CD1c-positive myeloid dendritic cell (primary cell): ENCODE measurements around the gene RNF7.
"Not testable (repeated sequence)": the region's sequence is repeated elsewhere in the genome, so short reads cannot be mapped to it uniquely, and the experiment has no call there.

Source experiments
- DNase-seq: peaks from one replicate; pipeline ENCODE4 v3.0.0-alpha.2; 2016; ENCODE audit errors: extremely low spot score

The RNF7 gene

DNA sequence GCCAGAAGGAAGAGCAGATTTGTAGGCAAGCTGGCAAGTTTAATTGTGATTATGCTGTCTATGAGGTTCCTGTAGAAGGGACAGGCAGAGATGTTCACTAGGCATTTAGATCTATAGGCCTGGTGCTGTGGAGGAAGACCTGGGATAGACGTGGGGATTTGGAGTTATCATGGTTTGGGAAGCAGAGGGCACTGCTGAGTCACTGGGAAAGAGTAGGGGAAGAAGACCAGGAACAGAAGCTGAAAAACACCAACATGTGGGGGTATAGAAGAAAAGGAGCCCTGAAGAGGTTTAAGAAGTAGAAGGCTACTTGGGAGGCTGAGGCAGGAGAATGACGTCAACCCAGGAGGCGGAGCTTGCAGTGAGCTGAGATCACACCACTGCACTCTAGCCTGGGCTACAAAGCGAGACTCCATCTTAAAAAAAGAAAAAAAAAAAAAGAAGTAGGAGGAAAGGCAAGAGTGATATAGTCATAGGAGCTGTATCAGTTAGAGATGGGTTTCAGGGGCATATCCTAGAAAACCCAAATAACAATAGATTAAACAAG lies 44.4 kb downstream of the RNF7 start:
- DNase-seq = no peak

DNA sequence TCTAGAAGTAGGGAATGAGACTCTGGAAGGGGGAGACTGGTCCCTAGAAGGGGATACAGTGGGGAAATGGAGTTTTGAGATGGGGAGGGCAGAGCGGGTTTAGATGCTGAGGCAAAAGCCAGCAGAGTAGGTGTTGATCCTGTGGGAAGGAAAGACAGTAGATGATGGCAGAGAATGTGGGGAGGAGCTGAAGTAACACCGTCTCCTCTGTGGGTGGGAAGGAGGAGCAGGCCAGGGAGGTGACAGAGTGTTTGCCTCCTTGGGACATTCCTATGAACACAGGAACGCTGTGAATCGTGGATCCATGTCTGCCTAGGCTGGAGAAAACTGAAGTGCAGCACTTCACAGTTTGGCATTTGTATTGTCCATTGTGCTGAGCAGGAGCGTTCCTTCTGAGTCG lies 45.5 kb downstream of the RNF7 start:
- DNase-seq = no peak

DNA sequence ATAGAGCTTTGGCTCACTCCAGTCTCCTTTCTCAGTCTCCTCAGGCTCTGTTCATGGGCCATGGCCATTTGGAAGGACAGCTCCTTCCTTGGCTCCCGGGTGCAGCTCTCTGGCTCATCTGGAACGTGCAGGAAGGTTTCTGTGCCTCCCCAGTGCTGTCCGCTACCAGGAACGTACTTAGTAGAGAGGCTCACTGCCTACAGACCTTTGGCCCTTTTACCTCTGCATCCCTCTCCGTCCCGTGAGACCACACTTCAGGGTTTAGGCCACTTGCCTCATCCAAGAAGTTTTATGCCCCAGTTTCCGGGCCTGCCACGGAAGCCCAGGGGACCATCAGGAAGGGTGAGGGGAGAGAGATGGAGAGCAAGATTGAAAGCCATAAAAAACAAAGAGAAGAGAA lies 46.0 kb downstream of the RNF7 start:
- no peak for DNase-seq

DNA sequence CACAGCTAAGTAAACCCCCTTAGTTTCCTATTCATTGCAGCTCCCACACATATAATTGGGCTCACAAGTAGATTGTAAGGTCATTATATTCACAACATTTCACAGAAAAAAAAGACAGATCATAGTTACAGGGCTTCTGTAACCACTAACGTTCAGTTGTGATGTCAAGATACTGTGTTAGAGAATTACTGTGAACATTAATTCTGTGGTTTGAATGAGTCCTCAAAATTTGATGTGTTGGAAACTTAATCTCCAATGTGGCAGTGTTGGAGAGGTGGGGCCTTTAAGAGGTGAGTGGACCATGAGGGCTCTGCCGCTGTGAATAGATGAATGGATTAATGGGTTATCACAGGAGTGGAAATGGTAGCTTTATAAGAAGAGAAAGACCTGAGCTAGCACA lies 46.4 kb downstream of the RNF7 start:
- DNase-seq = no peak

- no peak for DNase-seq
These were observed 50.1 kb downstream of the RNF7 start for GRCh38 chr3:141788149-141788548.

DNA sequence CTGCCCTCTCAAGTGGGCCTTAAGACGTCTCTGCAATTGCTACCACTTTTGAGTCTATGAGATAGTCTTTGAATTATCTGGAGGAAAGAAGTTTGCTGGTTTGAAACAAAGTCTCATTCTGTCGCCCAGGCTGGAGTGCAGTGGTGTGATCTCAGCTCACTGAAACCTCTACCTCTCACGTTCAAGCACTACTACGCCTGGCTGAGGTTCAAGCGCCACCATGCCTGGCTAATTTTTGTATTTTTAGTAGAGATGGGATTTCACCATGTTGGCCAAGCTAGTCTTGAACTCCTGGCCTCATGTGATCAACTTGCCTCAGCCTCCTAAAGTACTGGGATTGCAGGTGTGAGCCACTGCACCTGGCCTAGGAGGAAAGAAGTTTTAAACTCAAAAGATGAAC lies 50.7 kb downstream of the RNF7 start:
- DNase-seq = not testable (repeated sequence)

GRCh38 chr3:141789281-141789680 lies 51.2 kb downstream of the RNF7 start:
- peak; percentile 6 for DNase-seq

DNA sequence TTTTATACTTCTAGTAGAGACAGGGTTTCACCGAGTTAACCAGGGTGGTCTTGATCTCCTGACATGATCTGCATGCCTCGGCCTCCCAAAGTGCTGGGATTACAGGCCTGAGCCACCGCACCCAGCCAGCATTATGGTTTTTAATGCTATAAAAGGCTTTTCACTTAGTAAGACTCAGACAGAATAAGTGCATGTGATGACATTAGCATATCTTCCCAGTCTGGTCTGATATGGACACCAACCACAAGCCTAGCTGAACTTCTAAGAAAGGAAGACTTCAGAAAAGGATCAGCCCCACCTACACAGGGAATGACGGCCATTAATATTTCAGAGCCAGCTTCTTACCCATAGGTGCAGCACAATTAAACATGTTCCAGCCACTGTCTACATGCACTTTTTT lies 52.1 kb downstream of the RNF7 start:
- no peak for DNase-seq

DNA sequence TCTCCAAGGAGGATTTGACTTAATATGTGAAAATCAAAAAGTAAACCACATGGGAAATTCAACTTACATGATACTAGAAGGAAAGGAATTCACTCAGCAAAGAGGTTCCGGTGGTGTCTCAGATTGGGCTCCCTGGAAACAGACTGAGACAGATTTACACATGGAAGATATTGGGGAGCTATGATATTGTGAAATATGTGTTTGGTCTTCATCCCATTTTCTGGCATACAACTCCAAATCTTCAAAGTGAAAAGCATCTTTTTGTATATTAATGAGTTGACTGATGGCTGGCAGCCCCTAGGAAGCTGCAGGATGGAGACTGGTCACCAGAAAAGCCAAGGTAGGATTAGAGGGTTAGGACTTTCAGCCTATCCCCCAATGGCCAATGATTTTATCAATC lies 54.4 kb downstream of the RNF7 start:
- DNase-seq = no peak

DNA sequence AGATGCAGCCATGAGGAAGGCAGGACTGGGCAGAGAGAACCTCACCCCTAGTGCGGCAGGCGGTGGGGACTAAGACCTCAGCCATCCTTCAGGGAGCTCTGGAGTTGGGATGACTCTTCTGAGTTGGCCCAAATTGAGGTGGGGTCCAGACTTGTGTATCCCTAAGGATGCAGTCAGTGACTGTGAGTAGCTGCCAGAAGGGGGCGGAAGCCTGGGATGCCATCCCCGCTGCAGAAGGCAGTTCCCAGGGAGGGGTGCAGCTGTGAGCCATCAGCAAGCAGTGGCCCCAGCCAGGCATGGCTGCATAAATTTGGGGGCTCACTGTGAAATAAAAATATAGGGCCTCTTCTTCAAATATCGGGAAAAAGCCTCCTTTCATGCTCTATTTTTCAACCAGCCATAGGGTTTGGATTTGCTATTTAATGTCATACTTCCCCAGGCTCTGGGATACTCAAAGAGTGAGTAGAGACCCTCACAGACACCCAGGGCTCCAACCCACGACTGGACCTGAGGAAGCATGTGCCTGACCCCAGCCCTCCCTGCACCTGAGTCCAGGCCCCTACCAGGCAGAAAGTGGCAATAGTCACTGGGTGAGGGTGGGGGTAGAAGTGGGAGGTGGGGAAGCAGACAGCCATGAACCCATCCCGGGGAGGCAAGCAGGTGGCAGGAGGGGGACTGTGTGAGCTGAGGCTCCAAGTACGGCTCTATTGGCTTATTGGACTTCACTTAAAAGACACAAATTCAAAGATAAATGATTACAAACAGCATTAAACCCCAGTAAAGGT lies 55.6 kb downstream of the RNF7 start:
- DNase-seq = no peak

GRCh38 chr3:141795276-141795675 lies 57.2 kb downstream of the RNF7 start:
- no peak for DNase-seq

DNA sequence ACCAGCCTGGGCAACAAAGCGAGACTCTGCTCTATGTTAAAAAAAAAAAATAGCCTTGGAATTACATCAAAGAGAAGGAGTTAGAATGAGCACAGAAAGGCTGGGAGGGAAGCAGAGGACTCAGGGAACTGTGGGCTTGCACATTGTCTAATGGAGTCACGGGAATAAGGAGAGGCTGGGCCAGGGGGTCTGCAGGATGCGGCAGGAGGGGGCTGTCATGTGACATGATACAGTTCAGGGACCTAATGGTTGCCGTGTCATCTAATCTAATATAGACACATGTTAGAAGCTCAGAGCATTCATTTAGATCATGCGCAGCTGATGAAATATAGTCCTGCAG lies 57.6 kb downstream of the RNF7 start:
- no peak for DNase-seq

DNA sequence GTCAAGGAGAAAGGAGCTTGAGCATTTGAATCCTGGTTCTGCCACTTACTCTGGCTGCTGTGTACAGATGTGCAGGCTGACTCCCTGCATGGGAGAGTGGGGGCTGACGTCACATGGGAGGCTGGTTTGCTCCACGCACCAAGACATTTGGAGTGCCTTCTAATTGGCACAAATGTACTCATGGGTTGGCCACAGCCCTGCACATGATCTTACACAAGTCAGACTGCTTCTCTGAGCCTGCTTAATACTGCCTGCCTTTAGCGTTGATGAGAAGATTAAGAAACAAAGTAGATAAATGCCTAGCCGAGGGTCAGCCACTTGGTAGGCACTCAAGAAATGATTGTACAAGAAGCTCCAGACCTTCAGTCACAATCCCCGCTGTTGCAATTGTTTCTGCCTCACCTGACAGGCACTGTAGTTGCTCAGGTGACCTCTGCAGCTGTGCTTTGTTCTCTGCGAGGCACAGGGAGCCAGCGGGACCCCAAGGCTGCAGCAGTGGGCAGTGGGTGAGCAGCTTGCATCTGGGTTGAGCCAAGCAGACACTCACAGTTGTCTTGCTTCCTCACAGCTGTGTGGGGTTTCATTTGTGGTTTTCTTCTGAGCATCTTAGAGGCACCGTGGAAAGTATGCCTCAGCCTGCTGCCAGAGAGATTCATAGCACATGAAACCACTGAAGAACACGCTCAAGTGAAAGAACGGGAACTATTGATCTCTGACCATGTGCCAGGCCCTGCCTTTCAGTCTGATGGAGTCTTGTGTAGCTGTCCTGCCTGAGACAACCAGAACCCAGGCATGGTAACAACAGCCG lies 58.2 kb downstream of the RNF7 start:
- DNase-seq = peak; percentile 66
